Activated B cell treated with CpG ODN at 0.5 μM for 24 hours (primary cell): ENCODE measurements around the gene STX8. TPM values are rescaled to one million over a fixed set of nuclear protein-coding genes. Genes with fewer than 3 reads are reported as not detected.

Experiments used
- ATAC-seq: fragments of 200-7000 bp; cut with Tn5 transposase; one replicate; pipeline ENCODE4 v1.10.0; 2021; ENCODE audit warnings: low read depth, mild to moderate bottlenecking, moderate library complexity
- CTCF ChIA-PET: fragments of 350-600 bp; sonication (Branson Sonifier 250); formaldehyde crosslinking; loops from one replicate; lab custom pipeline; 2021; ENCODE audit warnings: antibody characterized with exemption; lab: Charles Lee
- POLR2A ChIA-PET: fragments of 350-600 bp; sonication (Branson Sonifier 250); formaldehyde crosslinking; loops from one replicate; lab custom pipeline; 2021; ENCODE audit warnings: antibody characterized with exemption; lab: Charles Lee
- DNase-seq: peaks from one replicate; pipeline ENCODE4 v3.0.0; 2022
- H3K27ac Mint-ChIP-seq: one replicate; pipeline ENCODE4 v1.8.0; 2020; ENCODE audit warnings: mixed read lengths
- H3K27me3 Mint-ChIP-seq: one replicate; pipeline ENCODE4 v1.8.0; 2021; ENCODE audit warnings: mixed read lengths
- H3K36me3 Mint-ChIP-seq: one replicate; pipeline ENCODE4 v1.8.0; 2021; ENCODE audit warnings: low read depth, mixed read lengths
- H3K4me1 Mint-ChIP-seq: one replicate; pipeline ENCODE4 v1.8.0; 2021; ENCODE audit warnings: mixed read lengths
- H3K4me3 Mint-ChIP-seq: one replicate; pipeline ENCODE4 v1.8.0; 2020; ENCODE audit warnings: mild to moderate bottlenecking, mixed read lengths
- H3K9me3 Mint-ChIP-seq: one replicate; pipeline ENCODE4 v1.8.0; 2020; ENCODE audit warnings: mixed read lengths
- intact Hi-C: fragments of 100-400 bp; cut with micrococcal nuclease; formaldehyde crosslinking; loops from one replicate; pipeline ENCODE4 v1.15.1; 2024
- total RNA-seq: library from RNA; stranded (reverse); gene quantifications from 2 replicates; pipeline ENCODE4 v1.2.3, GENCODE V29; 2022
- TF ChIP-seq, protein P1 (sequence below): fragments of 200-600 bp; IDR thresholded peaks from one replicate; pipeline ENCODE4 v1.8.0; 2022; ENCODE audit warnings: antibody characterized with exemption, mild to moderate bottlenecking

STX8 gene
- total RNA-seq, 1 donor from 2014 or later: 66.9 TPM

DNA sequence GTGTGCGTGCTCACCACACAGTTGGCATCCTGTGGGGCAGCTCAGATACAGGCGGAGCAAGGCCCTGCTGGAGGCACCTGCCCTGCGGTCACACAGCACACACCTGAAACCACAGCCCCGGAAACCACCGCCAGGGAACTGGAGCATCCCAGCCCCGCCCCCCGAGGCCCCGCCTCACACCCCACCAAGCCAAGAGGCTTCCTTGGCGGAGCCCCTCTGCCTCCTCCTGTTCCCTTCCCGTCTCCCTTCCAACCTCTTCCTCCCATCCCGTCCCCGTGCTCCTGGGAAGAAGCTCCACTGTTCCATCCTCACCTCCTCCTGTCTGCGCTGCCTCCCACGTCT is 348.9 kb downstream of the STX8 start:
- H3K27ac Mint-ChIP-seq: no peak overlapping the region
- H3K4me3 Mint-ChIP-seq: no peak overlapping the region
- ChIA-PET CTCF (no interaction called here), POLR2A (no interaction called here)
- intact Hi-C loops: no loop called here
- no peaks in the 10 kb centered on the region for H3K4me1 Mint-ChIP-seq
- DNase-seq (no peak), ATAC-seq (no peak)
- TF ChIP-seq, protein P1, sequence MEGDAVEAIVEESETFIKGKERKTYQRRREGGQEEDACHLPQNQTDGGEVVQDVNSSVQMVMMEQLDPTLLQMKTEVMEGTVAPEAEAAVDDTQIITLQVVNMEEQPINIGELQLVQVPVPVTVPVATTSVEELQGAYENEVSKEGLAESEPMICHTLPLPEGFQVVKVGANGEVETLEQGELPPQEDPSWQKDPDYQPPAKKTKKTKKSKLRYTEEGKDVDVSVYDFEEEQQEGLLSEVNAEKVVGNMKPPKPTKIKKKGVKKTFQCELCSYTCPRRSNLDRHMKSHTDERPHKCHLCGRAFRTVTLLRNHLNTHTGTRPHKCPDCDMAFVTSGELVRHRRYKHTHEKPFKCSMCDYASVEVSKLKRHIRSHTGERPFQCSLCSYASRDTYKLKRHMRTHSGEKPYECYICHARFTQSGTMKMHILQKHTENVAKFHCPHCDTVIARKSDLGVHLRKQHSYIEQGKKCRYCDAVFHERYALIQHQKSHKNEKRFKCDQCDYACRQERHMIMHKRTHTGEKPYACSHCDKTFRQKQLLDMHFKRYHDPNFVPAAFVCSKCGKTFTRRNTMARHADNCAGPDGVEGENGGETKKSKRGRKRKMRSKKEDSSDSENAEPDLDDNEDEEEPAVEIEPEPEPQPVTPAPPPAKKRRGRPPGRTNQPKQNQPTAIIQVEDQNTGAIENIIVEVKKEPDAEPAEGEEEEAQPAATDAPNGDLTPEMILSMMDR: no peak
- H3K36me3 Mint-ChIP-seq: no peaks in the 10 kb centered on the region
- no peaks in the 10 kb centered on the region for H3K9me3 Mint-ChIP-seq
- peaks cover 6% of the 10 kb centered on the region for H3K27me3 Mint-ChIP-seq

DNA sequence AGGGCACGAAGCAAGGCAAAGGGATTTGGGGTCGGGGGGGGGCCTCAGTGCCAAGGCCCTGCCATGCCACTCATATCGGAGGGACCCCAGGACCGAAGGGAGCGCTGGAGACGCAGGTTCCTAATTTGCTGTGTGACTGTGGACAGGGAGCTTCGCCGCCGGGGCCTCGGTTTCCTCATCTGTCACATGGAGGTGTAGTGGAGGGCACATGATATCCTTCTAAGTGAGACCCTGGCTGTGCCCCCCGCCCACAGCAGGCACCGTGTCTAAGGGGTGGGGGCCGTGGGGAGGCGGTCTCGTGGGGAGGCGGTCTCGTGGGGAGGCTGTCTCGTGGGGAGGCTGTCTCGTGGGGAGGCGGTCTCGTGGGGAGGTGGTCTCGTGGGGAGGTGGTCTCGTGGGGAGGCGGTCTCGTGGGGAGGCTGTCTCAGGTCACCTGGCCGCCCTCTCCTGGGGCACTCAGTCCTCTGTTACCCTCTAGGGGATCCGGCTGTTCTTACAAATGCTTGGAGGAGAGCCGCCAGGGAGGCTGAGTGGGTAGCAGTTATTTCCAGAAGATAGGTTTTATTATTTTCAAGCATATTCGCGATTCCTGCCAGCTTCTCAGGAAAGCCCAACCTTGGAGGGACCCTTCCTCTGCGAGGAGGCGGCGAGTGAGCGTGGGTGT is 349.4 kb downstream of the STX8 start:
- no peak for ATAC-seq
- TF ChIP-seq, protein P1: no peak
- no peaks in the 10 kb centered on the region for H3K36me3 Mint-ChIP-seq
- peaks cover 6% of the 10 kb centered on the region for H3K27me3 Mint-ChIP-seq
- H3K4me1 Mint-ChIP-seq: no peaks in the 10 kb centered on the region
- no peak overlapping the region for H3K27ac Mint-ChIP-seq
- no peak overlapping the region for H3K4me3 Mint-ChIP-seq
- no peak for DNase-seq
- ChIA-PET POLR2A (no interaction called here), CTCF (no interaction called here)
- no peaks in the 10 kb centered on the region for H3K9me3 Mint-ChIP-seq
- intact Hi-C loops: no loop called here

DNA sequence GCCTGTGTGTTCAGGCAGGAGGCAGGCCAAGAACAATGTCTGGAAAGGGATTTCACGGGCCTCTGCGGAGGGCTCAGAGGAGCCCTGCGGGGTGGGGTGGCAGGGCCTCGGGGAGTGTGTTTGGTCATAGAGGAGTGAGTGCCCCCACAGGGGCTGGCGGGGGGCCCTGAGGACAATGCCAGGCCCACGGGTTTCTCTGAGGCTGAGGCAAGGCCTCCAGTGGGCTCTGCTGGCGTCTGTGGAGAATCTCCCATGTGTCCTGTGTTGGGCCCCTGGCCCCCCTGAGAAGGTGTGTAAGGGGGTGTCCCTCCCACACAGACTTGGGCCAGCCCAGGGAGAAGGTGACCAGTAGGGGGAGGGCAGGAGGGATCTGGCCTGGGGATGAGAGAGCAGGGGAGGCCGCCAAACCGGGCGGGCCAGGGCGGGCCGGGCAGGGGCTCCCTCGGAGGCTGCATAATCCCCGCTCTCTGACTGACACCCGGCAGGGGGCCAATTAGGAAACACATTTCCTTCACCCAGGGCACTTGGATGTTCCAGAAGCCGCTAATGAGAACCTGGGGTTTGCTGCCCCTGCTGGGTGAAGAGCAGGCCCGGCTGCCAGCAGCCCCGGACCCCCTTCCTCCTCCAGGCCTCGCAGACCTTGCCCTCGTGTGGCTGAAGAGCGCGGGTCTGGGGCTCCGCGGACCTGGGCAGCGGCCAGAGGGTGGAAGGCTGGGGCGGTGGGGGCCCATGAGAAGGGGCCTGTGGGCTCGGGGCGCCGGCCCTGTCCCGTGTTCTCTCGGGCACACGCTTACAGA is 350.1 kb downstream of the STX8 start:
- TF ChIP-seq, protein P1: no peak
- Mint-ChIP-seq H3K27ac (no peak overlapping the region), H3K4me3 (no peak overlapping the region), H3K36me3 (no peaks in the 10 kb centered on the region), H3K27me3 (peaks cover 6% of the 10 kb centered on the region), H3K9me3 (no peaks in the 10 kb centered on the region), H3K4me1 (no peaks in the 10 kb centered on the region)
- intact Hi-C loops: no loop called here
- DNase-seq (no peak), ATAC-seq (no peak)
- POLR2A ChIA-PET: no interaction called here
- CTCF ChIA-PET: no interaction called here

DNA sequence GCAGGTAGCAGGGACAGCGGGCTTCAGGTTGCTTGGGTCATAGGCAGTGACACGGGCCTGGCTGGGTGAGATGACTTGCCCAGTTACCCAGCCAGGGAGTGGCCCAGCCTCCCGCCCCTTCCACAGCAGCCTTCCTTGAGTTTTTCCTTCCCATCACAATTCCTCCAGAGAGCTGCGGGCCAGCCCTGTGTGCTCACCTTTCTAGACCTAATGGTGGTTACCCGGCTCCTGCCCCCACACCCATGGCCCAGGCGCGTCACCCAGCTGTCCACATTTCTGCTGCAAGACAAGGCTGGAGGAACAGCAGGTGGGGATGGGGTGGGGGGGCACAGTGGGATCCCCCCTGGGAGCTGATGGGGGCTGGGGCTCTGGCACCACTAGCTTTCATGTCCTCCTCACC is 351.1 kb downstream of the STX8 start:
- DNase-seq (no peak), ATAC-seq (no peak)
- intact Hi-C loops: no loop called here
- Mint-ChIP-seq H3K4me1 (no peaks in the 10 kb centered on the region), H3K4me3 (no peak overlapping the region), H3K27ac (no peak overlapping the region), H3K27me3 (peaks cover 5% of the 10 kb centered on the region), H3K36me3 (no peaks in the 10 kb centered on the region), H3K9me3 (no peaks in the 10 kb centered on the region)
- CTCF ChIA-PET: no interaction called here
- TF ChIP-seq, protein P1: no peak
- POLR2A ChIA-PET: no interaction called here

DNA sequence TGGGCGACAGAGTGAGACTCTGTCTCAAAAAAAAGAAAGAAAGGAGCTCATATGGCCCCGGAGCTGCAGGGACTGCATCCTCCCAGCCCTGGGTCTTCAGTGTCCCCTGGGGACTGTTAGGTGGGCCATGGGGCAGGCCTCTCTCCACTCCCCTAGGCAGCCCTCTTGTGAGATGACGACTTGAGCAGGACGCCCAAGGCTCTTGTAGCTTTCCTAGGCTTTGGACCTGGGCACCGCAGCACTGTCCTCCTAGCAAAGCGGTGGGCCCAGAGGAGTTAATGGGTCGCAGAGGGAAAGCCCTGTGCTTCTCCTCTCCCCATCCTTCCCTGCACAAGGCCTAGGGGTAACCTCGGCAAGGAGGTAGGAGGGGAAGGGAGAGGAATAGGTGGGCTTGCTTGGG is 352.1 kb downstream of the STX8 start:
- Mint-ChIP-seq H3K27ac (no peak overlapping the region), H3K27me3 (peaks cover 3% of the 10 kb centered on the region), H3K9me3 (no peaks in the 10 kb centered on the region), H3K4me3 (no peak overlapping the region), H3K4me1 (no peaks in the 10 kb centered on the region), H3K36me3 (no peaks in the 10 kb centered on the region)
- DNase-seq (no peak), ATAC-seq (no peak)
- TF ChIP-seq, protein P1: no peak
- intact Hi-C loops: no loop called here
- CTCF ChIA-PET: no interaction called here
- POLR2A ChIA-PET: no interaction called here
